Glutamatergic neuron (in vitro differentiated cells): Measurements from ENCODE around the gene DRGX. TPM values are rescaled to one million over a fixed set of nuclear protein-coding genes. Genes with fewer than 3 reads are reported as not detected.

Experiments used
- DNase-seq: peaks from one replicate; pipeline ENCODE4 v3.0.0; 2022
- H3K27ac Mint-ChIP-seq: one replicate; pipeline ENCODE4 v1.8.0; 2020; ENCODE audit warnings: mild to moderate bottlenecking, mixed read lengths, inconsistent platforms; ENCODE audit not compliant: unreplicated experiment
- H3K27me3 Mint-ChIP-seq: one replicate; pipeline ENCODE4 v1.8.0; 2020; ENCODE audit warnings: mild to moderate bottlenecking, moderate library complexity, mixed read lengths, inconsistent platforms; ENCODE audit not compliant: unreplicated experiment
- H3K36me3 Mint-ChIP-seq: one replicate; pipeline ENCODE4 v1.8.0; 2020; ENCODE audit warnings: mild to moderate bottlenecking, mixed read lengths, inconsistent platforms; ENCODE audit not compliant: unreplicated experiment
- H3K4me1 Mint-ChIP-seq: one replicate; pipeline ENCODE4 v1.8.0; 2020; ENCODE audit warnings: mild to moderate bottlenecking, low read depth, mixed read lengths, inconsistent platforms; ENCODE audit not compliant: unreplicated experiment
- H3K4me3 Mint-ChIP-seq: one replicate; pipeline ENCODE4 v1.8.0; 2020; ENCODE audit warnings: mild to moderate bottlenecking, mixed read lengths, inconsistent platforms; ENCODE audit not compliant: unreplicated experiment
- H3K9me3 Mint-ChIP-seq: one replicate; pipeline ENCODE4 v1.8.0; 2020; ENCODE audit warnings: mild to moderate bottlenecking, moderate library complexity, mixed read lengths, inconsistent platforms; ENCODE audit not compliant: unreplicated experiment
- CTCF ChIP-seq: fragments of 200-600 bp; sonication (generic); IDR thresholded peaks from one replicate; pipeline ENCODE4 v1.5.0; 2021; ENCODE audit not compliant: partially characterized antibody, unreplicated experiment
- total RNA-seq: library from RNA; stranded (reverse); fragmentation: NEBNext Ultra II Directional; extraction: Animal tissue kit (Norgen Biotek cat#: 25700); gene quantifications from one replicate; pipeline ENCODE4 v1.2.1, GENCODE V29; 2021; ENCODE audit not compliant: unreplicated experiment

Gene DRGX
- total RNA-seq, 1 donor from 2014 or later: 65.2 TPM

- no peak overlapping the region for H3K4me3 Mint-ChIP-seq
- no peaks in the 10 kb centered on the region for H3K4me1 Mint-ChIP-seq
- no peaks in the 10 kb centered on the region for H3K27me3 Mint-ChIP-seq
- H3K36me3 Mint-ChIP-seq: no peaks in the 10 kb centered on the region
- H3K9me3 Mint-ChIP-seq: no peaks in the 10 kb centered on the region
- DNase-seq: no peak
- H3K27ac Mint-ChIP-seq: no peak overlapping the region
- peak; percentile 0 for TF ChIP-seq CTCF
Observed at GRCh38 chr10:49419005-49419404, 23.1 kb upstream of the DRGX start.

- Mint-ChIP-seq H3K4me3 (no peak overlapping the region), H3K4me1 (no peaks in the 10 kb centered on the region), H3K27me3 (no peaks in the 10 kb centered on the region), H3K36me3 (no peaks in the 10 kb centered on the region), H3K27ac (no peak overlapping the region), H3K9me3 (no peaks in the 10 kb centered on the region)
- no peak for TF ChIP-seq CTCF
- DNase-seq: no peak
Observed at GRCh38 chr10:49418328-49418727, 22.4 kb upstream of the DRGX start.

- Mint-ChIP-seq H3K27ac (no peak overlapping the region), H3K27me3 (no peaks in the 10 kb centered on the region), H3K9me3 (no peaks in the 10 kb centered on the region), H3K4me3 (no peak overlapping the region), H3K36me3 (no peaks in the 10 kb centered on the region), H3K4me1 (no peaks in the 10 kb centered on the region)
- TF ChIP-seq CTCF: no peak
- no peak for DNase-seq
Observed at GRCh38 chr10:49418053-49418326, 22.1 kb upstream of the DRGX start.

- Mint-ChIP-seq H3K27me3 (no peaks in the 10 kb centered on the region), H3K27ac (no peak overlapping the region), H3K36me3 (no peaks in the 10 kb centered on the region), H3K9me3 (no peaks in the 10 kb centered on the region), H3K4me1 (no peaks in the 10 kb centered on the region), H3K4me3 (no peak overlapping the region)
- no peak for TF ChIP-seq CTCF
- DNase-seq: no peak
Observed at GRCh38 chr10:49417311-49418052, 21.6 kb upstream of the DRGX start.

GRCh38 chr10:49415846-49416245 lies 20.0 kb upstream of the DRGX start:
- Mint-ChIP-seq H3K36me3 (no peaks in the 10 kb centered on the region), H3K4me3 (no peak overlapping the region), H3K27me3 (peaks cover 5% of the 10 kb centered on the region), H3K27ac (no peak overlapping the region), H3K4me1 (no peaks in the 10 kb centered on the region), H3K9me3 (peaks cover 1% of the 10 kb centered on the region)
- TF ChIP-seq CTCF: no peak
- DNase-seq: no peak
